GM18951 (cell line): ENCODE results near the gene SH3TC2.

Experiments used
- POLR2A ChIP-seq: IDR thresholded peaks from 4 replicates; pipeline ENCODE4 v1.6.1; 2011; ENCODE audit warnings: mild to moderate bottlenecking; ENCODE audit not compliant: insufficient read length, insufficient read depth; ENCODE audit errors: extremely low read depth
- in situ Hi-C: fragments of 300-500 bp; cut with MboI; formaldehyde crosslinking; loops from one replicate; pipeline ENCODE4 v1.12.0; 2022; ENCODE audit warnings: low sequenced_read_pairs, mixed read lengths, inconsistent platforms; ENCODE audit not compliant: unreplicated experiment

The SH3TC2 gene

DNA sequence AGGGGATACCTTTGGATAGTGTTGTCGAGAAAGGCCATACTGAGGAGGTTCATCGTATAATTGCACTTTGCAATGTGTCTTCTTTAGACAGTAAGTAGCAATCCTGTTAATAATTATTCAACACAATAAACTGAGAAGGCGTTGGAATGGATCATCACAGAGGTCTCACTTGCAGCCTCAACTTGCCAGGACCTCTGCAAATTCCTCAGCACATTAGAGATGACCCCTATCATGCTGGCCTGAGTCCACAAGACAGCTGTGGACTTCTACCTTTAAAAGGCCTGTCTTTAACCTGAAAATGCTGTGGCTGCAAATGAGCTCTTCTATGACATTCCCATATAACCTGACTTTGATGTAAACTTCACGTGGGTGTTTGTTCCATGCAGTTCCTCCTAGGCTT is 14.1 kb downstream of the SH3TC2 start:
- TF ChIP-seq POLR2A = no peak
- in situ Hi-C loops = no loop called here

- in situ Hi-C loops = no loop called here
These were observed 15.4 kb downstream of the SH3TC2 start for GRCh38 chr5:149047462-149047861.

GRCh38 chr5:149046196-149046829 is 16.5 kb downstream of the SH3TC2 start:
- in situ Hi-C loops = no loop called here

More at GRCh38 chr5:149047462-149047861, 15.4 kb downstream of the SH3TC2 start:
- TF ChIP-seq POLR2A = no peak

DNA sequence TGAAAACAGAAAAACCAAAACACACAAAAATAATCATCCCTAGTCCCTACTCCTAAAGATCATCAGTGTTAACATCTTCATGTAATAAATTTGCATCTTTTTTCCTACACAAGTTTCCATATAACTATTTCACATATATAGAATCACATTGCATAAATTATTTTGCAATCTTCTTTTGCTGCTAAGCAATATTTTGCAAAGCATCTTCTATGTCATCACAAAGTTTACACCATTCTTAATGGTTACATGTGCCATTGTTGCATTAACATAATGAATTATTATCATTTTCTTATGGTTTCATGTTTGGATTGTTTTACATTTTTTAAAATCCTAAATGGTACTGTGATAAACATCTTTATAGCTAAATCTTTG is 17.8 kb downstream of the SH3TC2 start:
- in situ Hi-C loops = no loop called here
- no peak for TF ChIP-seq POLR2A

More at GRCh38 chr5:149046196-149046829, 16.5 kb downstream of the SH3TC2 start:
- no peak for TF ChIP-seq POLR2A

- TF ChIP-seq POLR2A = no peak
- in situ Hi-C loops = no loop called here
These were observed 18.3 kb downstream of the SH3TC2 start for GRCh38 chr5:149044453-149045088.

GRCh38 chr5:149043641-149044040 is 19.2 kb downstream of the SH3TC2 start:
- TF ChIP-seq POLR2A = no peak
- in situ Hi-C loops = no loop called here

- in situ Hi-C loops = no loop called here
- TF ChIP-seq POLR2A = no peak
These were observed 20.0 kb downstream of the SH3TC2 start for GRCh38 chr5:149042865-149043264.

DNA sequence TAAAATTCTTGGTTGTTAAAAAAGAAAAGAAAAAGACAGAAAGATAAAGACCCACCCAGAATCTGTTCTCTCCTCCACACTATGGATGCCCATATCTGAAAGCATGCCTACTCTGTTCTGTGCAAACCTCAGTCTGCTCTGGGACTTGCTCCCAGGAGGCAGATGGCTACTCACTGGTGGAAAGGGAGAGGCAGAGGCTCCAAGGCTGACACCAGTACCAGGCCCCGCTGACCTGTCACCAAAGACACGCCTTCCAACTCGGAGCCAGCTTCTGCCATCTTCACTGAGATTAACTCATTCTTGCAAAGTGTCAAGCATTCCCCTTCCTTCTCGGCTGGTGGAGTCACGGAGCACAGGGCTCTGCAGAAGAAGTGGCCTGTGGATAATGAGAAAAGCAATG is 21.6 kb downstream of the SH3TC2 start:
- in situ Hi-C loops = no loop called here
- TF ChIP-seq POLR2A = no peak

- no peak for TF ChIP-seq POLR2A
- in situ Hi-C loops = no loop called here
These were observed 22.4 kb downstream of the SH3TC2 start for GRCh38 chr5:149040421-149040820.

DNA sequence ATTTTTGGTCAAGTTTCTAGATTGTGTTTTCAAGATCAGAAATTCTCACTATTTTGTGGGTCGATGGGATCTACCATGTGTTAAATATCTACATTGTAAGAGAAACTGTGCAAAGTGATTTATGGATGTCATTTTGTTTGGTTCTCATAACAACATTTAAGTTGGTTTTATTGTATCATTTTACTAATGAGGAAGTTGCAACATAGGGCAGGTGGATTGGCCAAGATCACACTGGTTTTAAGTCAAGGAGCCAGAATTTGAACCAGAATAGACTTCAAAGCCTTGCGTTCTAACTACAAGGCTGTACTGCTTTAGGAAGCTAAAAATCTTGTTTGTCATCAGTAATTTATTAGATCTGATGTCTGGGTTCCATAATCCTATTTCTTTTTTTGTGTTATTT is 23.4 kb downstream of the SH3TC2 start:
- in situ Hi-C loops = no loop called here
- no peak for TF ChIP-seq POLR2A

- TF ChIP-seq POLR2A = no peak
- in situ Hi-C loops = no loop called here
These were observed 24.4 kb downstream of the SH3TC2 start for GRCh38 chr5:149038336-149039080.

- TF ChIP-seq POLR2A = no peak
- in situ Hi-C loops = no loop called here
These were observed 25.0 kb downstream of the SH3TC2 start for GRCh38 chr5:149037817-149038216.

- TF ChIP-seq POLR2A = no peak
- in situ Hi-C loops = no loop called here
These were observed 25.9 kb downstream of the SH3TC2 start for GRCh38 chr5:149036970-149037369.

GRCh38 chr5:149036168-149036567 is 26.7 kb downstream of the SH3TC2 start:
- in situ Hi-C loops = no loop called here
- TF ChIP-seq POLR2A = no peak

- in situ Hi-C loops = no loop called here
- no peak for TF ChIP-seq POLR2A
These were observed 27.5 kb downstream of the SH3TC2 start for GRCh38 chr5:149035372-149035790.
